GM12878 (cell line): Measurements from ENCODE around the gene DNAJC12. TPM values are rescaled to one million over a fixed set of nuclear protein-coding genes. Genes with fewer than 3 reads are reported as not detected.

Experiments used
- ATF2 ChIP-seq: IDR thresholded peaks from 2 replicates; pipeline ENCODE4 v1.6.1; 2012; ENCODE audit warnings: low read length, inconsistent platforms
- BACH1 ChIP-seq: fragments of 450-650 bp; IDR thresholded peaks from 2 replicates; pipeline ENCODE4 v1.6.1; 2017; ENCODE audit warnings: mild to moderate bottlenecking, borderline replicate concordance
- CBFB ChIP-seq: IDR thresholded peaks from 2 replicates; pipeline ENCODE4 v1.6.1; 2016; ENCODE audit warnings: antibody characterized with exemption, low read depth
- CEBPZ ChIP-seq: fragments of 150-350 bp; IDR thresholded peaks from 2 replicates; pipeline ENCODE4 v1.6.1; 2016; ENCODE audit warnings: low read depth, low read length
- CREB1 ChIP-seq: IDR thresholded peaks from 2 replicates; pipeline ENCODE4 v1.6.1; 2012; ENCODE audit warnings: low read depth, mild to moderate bottlenecking, inconsistent platforms
- DPF2 ChIP-seq: fragments of 450-650 bp; IDR thresholded peaks from 2 replicates; pipeline ENCODE4 v1.6.1; 2017; ENCODE audit warnings: mild to moderate bottlenecking
- E2F4 ChIP-seq: IDR thresholded peaks from 2 replicates; pipeline ENCODE4 v1.6.1; 2012; ENCODE audit warnings: low read depth, low read length, improper control_type of control experiment
- E2F8 ChIP-seq: fragments of 450-650 bp; IDR thresholded peaks from 2 replicates; pipeline ENCODE4 v1.6.1; 2018; ENCODE audit warnings: mild to moderate bottlenecking, low read depth, moderate library complexity; ENCODE audit not compliant: partially characterized antibody
- FOXM1 ChIP-seq: IDR thresholded peaks from 2 replicates; pipeline ENCODE4 v1.6.1; 2012; ENCODE audit warnings: low read depth, mild to moderate bottlenecking, inconsistent platforms, low read length, moderate library complexity
- HDAC2 ChIP-seq: fragments of 200-600 bp; sonication (generic); IDR thresholded peaks from 2 replicates; pipeline ENCODE4 v1.6.1; 2017
- KDM1A ChIP-seq: fragments of 200-600 bp; sonication (generic); IDR thresholded peaks from 2 replicates; pipeline ENCODE4 v1.6.1; 2016; ENCODE audit warnings: borderline replicate concordance
- KLF5 ChIP-seq: fragments of 450-650 bp; IDR thresholded peaks from 2 replicates; pipeline ENCODE4 v1.6.1; 2014; ENCODE audit warnings: mild to moderate bottlenecking; ENCODE audit not compliant: partially characterized antibody
- LARP7 ChIP-seq: fragments of 450-650 bp; IDR thresholded peaks from 2 replicates; pipeline ENCODE4 v1.6.1; 2017; ENCODE audit warnings: mild to moderate bottlenecking
- NFXL1 ChIP-seq: fragments of 450-650 bp; IDR thresholded peaks from 2 replicates; pipeline ENCODE4 v1.6.1; 2017; ENCODE audit warnings: antibody characterized with exemption, mild to moderate bottlenecking, borderline replicate concordance
- NRF1 ChIP-seq: conservative IDR thresholded peaks from 2 replicates; pipeline ENCODE4 v1.6.1; 2011; ENCODE audit warnings: mild to moderate bottlenecking, low read depth, low read length, improper control_type of control experiment
- RELB ChIP-seq: fragments of 450-650 bp; IDR thresholded peaks from 2 replicates; pipeline ENCODE4 v1.6.1; 2017; ENCODE audit warnings: low read depth, mild to moderate bottlenecking, moderate library complexity
- SIX5 ChIP-seq: IDR thresholded peaks from 2 replicates; pipeline ENCODE4 v1.6.1; 2011; ENCODE audit warnings: mild to moderate bottlenecking, low read depth, low read length, moderate library complexity; ENCODE audit not compliant: severe bottlenecking
- STAT1 ChIP-seq: fragments of 450-650 bp; conservative IDR thresholded peaks from 2 replicates; pipeline ENCODE4 v1.6.1; 2014; ENCODE audit warnings: antibody characterized with exemption, mild to moderate bottlenecking
- STAT3 ChIP-seq: IDR thresholded peaks from 2 replicates; pipeline ENCODE4 v1.6.1; 2011; ENCODE audit warnings: low read depth, low read length, improper control_type of control experiment
- TCF7 ChIP-seq: IDR thresholded peaks from 2 replicates; pipeline ENCODE4 v1.6.1; 2014; ENCODE audit warnings: antibody characterized with exemption, borderline replicate concordance
- ZNF217 ChIP-seq: fragments of 450-650 bp; IDR thresholded peaks from 2 replicates; pipeline ENCODE4 v1.6.1; 2017; ENCODE audit warnings: antibody characterized with exemption, mild to moderate bottlenecking
- polyA plus RNA-seq, 11 experiments: library from polyadenylated mRNA; depleted of rRNA in 4 of 11; unstranded in 6 of 11; stranded (reverse) in 5 of 11; fragments of >200 nt; fragmentation: Nextera tagmentation in 4 of 11; fragmentation: Illumina TruSeq in 1 of 11; extraction: Ambion mirVana in 4 of 11; extraction: Trizol in 1 of 11; gene quantifications; 1 replicate in 1 of 11; 2 replicates in 10 of 11; pipeline versions ENCODE4 v1.2.1 to v1.2.3, GENCODE V29; 2011 to 2016; ENCODE audit warnings: inconsistent platforms in 2 of 11, missing spikeins in 2 of 11, low read depth in 1 of 11
- total RNA-seq, 4 experiments: library from RNA; depleted of rRNA in 3 of 4; stranded (reverse); fragments of >200 nt in 3 of 4; fragmentation: Illumina TruSeq in 1 of 4; extraction: Trizol in 1 of 4; gene quantifications; 2 replicates each; pipeline versions ENCODE4 v1.2.1 to v1.2.3, GENCODE V29; 2013 to 2021

Gene DNAJC12
- total and polyA plus RNA-seq, 10 of the 15 experiments (the other 5 are each of a cell fraction or from before 2014, with no cell fraction given): 1.1 to 4.5 (median 3.0) TPM

GRCh38 chr10:67884842-67885670 is 47.1 kb upstream of the DNAJC12 start (continued):
- peak; percentile 15; the same call in 1 of the 2 replicates for TF ChIP-seq BACH1
- TF ChIP-seq SIX5: no peak
- TF ChIP-seq ZNF217: no peak
- TF ChIP-seq CEBPZ: no peak
- TF ChIP-seq E2F4: no peak
- peak; percentile 32; the same call in 1 of the 2 replicates for TF ChIP-seq CREB1
- TF ChIP-seq LARP7: peak; percentile 99
- no peak for TF ChIP-seq KDM1A
- no peak for TF ChIP-seq KLF5
- TF ChIP-seq E2F8: no peak
- no peak for TF ChIP-seq FOXM1
- no peak for TF ChIP-seq HDAC2
- no peak for TF ChIP-seq STAT3
- no peak for TF ChIP-seq RELB
- TF ChIP-seq NRF1: peak; percentile 48; the same call in 1 of the 2 replicates
- TF ChIP-seq ATF2: no peak
- TF ChIP-seq CBFB: no peak
- TF ChIP-seq DPF2: peak; percentile 57
- no peak for TF ChIP-seq NFXL1
- TF ChIP-seq TCF7: no peak
- TF ChIP-seq STAT1: no peak
